ENCODE results near the gene PICALM.

DNA sequence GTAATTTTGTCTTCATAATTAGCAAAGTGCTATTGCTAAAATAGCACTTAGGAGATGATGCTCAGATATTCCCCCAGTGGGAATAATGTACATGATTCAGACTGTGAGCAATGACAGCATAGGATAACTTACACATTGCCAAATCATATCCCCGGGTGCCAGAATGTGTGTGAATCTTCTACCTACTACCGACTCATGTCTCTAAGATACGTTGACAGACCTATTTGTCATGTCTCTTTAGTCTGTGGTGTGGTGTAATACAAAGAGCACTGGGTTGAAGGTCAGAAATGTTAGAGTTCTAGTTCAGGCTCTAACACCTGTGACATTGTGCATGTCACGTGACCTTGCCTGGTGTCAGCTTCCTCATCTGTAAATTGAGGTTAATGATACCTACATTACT is 31.0 kb upstream of the PICALM start:
- TF ChIP-seq, protein P1, sequence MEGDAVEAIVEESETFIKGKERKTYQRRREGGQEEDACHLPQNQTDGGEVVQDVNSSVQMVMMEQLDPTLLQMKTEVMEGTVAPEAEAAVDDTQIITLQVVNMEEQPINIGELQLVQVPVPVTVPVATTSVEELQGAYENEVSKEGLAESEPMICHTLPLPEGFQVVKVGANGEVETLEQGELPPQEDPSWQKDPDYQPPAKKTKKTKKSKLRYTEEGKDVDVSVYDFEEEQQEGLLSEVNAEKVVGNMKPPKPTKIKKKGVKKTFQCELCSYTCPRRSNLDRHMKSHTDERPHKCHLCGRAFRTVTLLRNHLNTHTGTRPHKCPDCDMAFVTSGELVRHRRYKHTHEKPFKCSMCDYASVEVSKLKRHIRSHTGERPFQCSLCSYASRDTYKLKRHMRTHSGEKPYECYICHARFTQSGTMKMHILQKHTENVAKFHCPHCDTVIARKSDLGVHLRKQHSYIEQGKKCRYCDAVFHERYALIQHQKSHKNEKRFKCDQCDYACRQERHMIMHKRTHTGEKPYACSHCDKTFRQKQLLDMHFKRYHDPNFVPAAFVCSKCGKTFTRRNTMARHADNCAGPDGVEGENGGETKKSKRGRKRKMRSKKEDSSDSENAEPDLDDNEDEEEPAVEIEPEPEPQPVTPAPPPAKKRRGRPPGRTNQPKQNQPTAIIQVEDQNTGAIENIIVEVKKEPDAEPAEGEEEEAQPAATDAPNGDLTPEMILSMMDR (IDR thresholded peaks at IDR 0.05): no peak
- TF ChIP-seq POLR2A (IDR thresholded peaks at IDR 0.05): no peak
- no peak for TF ChIP-seq POLR2AphosphoS5 (IDR thresholded peaks at IDR 0.05)
- TF ChIP-seq EP300 (IDR thresholded peaks at IDR 0.05): no peak

Data from suprapubic skin (tissue), 4 donors.